ENCODE data around the gene SLC25A13. TPM values are rescaled to one million over a fixed set of nuclear protein-coding genes. Genes with fewer than 3 reads are reported as not detected.

SLC25A13 gene
- total and polyA plus RNA-seq, 9 of the 15 experiments (the other 6 are each of a cell fraction or from before 2014, with no cell fraction given) = 21.4 to 80.2 (median 58.7) TPM

- ChIA-PET POLR2A (interaction anchor here (0.6 to 1.4 kb wide), 2 partner anchors 12 to 38 kb away, joined by 3 read pairs; no protein-coding TSS in a partner anchor), CTCF (ENCODE audit: low intra/inter-chr PET ratio) (no interaction called here)
- Histone ChIP-seq H3K4me3 (no peak overlapping the region), H3K27ac (ENCODE audit: extremely low read depth, low read depth, low read length) (no peak overlapping the region), H3K79me2 (ENCODE audit: control insufficient read depth, insufficient read depth, low read length) (peaks cover 59% of the 10 kb centered on the region), H3K9me1 (ENCODE audit: control insufficient read depth, insufficient read depth, low read length) (no peaks in the 10 kb centered on the region), H3K36me3 (ENCODE audit: control insufficient read depth, insufficient read depth, low read length) (peaks cover 46% of the 10 kb centered on the region), H4K20me1 (replicated peaks; ENCODE audit: control insufficient read depth, insufficient read depth, low read length) (no peaks in the 10 kb centered on the region), H3K9me3 (replicated peaks; ENCODE audit: control insufficient read depth, insufficient read depth, low read depth, low read length) (peaks cover 5% of the 10 kb centered on the region; the same call in 1 of the 2 replicates), H2AFZ (ENCODE audit: low read depth, low read length) (no peak overlapping the region), H3K4me1 (replicated peaks in 1 of 2; ENCODE audit: control insufficient read depth in 2 of 2, insufficient read depth in 2 of 2, low read length in 2 of 2) (peaks cover 11 to 61% of the 10 kb centered on the region in 2 experiments), H3K4me2 (ENCODE audit: insufficient read depth, low read length) (no peak overlapping the region), H3K27me3 (ENCODE audit: control insufficient read depth in 2 of 2, insufficient read depth in 2 of 2, low read length in 2 of 2) (no peaks in the 10 kb centered on the region), H3K9ac (ENCODE audit: insufficient read depth in 1 of 2, low read depth in 2 of 2, low read length in 2 of 2) (no peak overlapping the region)
- in situ Hi-C loops (cut with MboI) (no loop called here), intact Hi-C loops (cut with micrococcal nuclease) (no loop called here)
- TF ChIP-seq RUNX1 (IDR thresholded peaks at IDR 0.05; ENCODE audit: low read depth) (no peak), NCOR1 (IDR thresholded peaks at IDR 0.05) (no peak), FUS (optimal IDR thresholded peaks at IDR 0.05; ENCODE audit: low read depth, low read length) (no peak), CREM (IDR thresholded peaks at IDR 0.05; ENCODE audit: low read depth) (no peak), SIN3B (IDR thresholded peaks at IDR 0.05; ENCODE audit: low read depth) (no peak)
- ATAC-seq (no peak), FAIRE-seq (no peak), DNase-seq (ENCODE audit: extremely low read depth in 1 of 4, low spot score in 3 of 4) (no peak)
- no TSS peak for BruUV-seq (replicated peaks)
- WGBS (ENCODE audit: insufficient coverage, low coverage, missing lambda C conversion rate) = 93% methylated on average over 5 of the region's 5 CpGs
Observed at GRCh38 chr7:96233528-96234154, 88.3 kb downstream of the SLC25A13 start.

DNA sequence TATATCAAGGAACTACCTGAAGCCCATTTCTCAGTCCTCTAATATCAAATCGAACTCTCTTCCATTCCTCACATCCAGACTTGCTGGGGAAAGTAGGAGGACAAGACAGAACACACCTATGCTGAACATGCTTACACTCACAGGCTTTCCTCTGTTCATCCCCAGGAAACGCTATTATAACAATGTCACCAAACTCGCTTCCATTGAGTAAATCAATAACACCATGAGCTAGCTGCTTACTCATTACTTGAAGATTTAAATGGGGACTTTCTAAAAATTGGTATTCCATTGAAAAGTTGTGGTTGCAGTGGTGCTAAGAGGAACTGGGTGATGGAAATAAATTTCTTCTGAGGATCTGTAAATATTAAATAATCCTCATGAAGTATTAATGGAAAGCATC is 88.8 kb downstream of the SLC25A13 start:
- Histone ChIP-seq H3K4me1 (replicated peaks in 1 of 2; ENCODE audit: control insufficient read depth in 2 of 2, insufficient read depth in 2 of 2, low read length in 2 of 2) (peaks cover 11 to 55% of the 10 kb centered on the region in 2 experiments), H4K20me1 (replicated peaks; ENCODE audit: control insufficient read depth, insufficient read depth, low read length) (no peaks in the 10 kb centered on the region), H3K27me3 (ENCODE audit: control insufficient read depth in 2 of 2, insufficient read depth in 2 of 2, low read length in 2 of 2) (no peaks in the 10 kb centered on the region), H3K9me1 (ENCODE audit: control insufficient read depth, insufficient read depth, low read length) (no peaks in the 10 kb centered on the region), H3K9me3 (replicated peaks; ENCODE audit: control insufficient read depth, insufficient read depth, low read depth, low read length) (peaks cover 5% of the 10 kb centered on the region; the same call in 1 of the 2 replicates), H3K27ac (ENCODE audit: extremely low read depth, low read depth, low read length) (peak overlapping the region; percentile 8; the same call in 1 of the 3 replicates), H3K79me2 (ENCODE audit: control insufficient read depth, insufficient read depth, low read length) (peaks cover 53% of the 10 kb centered on the region), H3K36me3 (ENCODE audit: control insufficient read depth, insufficient read depth, low read length) (peaks cover 46% of the 10 kb centered on the region), H3K9ac (ENCODE audit: insufficient read depth in 1 of 2, low read depth in 2 of 2, low read length in 2 of 2) (no peak overlapping the region), H2AFZ (ENCODE audit: low read depth, low read length) (no peak overlapping the region), H3K4me2 (ENCODE audit: insufficient read depth, low read length) (no peak overlapping the region), H3K4me3 (no peak overlapping the region)
- no TSS peak for BruUV-seq (replicated peaks)
- CTCF ChIA-PET (ENCODE audit: low intra/inter-chr PET ratio) = no interaction called here
- ATAC-seq (no peak), FAIRE-seq (no peak), DNase-seq (ENCODE audit: extremely low read depth in 1 of 4, low spot score in 3 of 4) (no peak)
- POLR2A ChIA-PET = no interaction called here
- in situ Hi-C loops (cut with MboI) = no loop called here
- intact Hi-C loops (cut with micrococcal nuclease) = no loop called here
- WGBS (ENCODE audit: insufficient coverage, low coverage, missing lambda C conversion rate) = 80% methylated on average over 3 of the region's 3 CpGs
- TF ChIP-seq TCF7 (IDR thresholded peaks at IDR 0.05; ENCODE audit: borderline replicate concordance) (no peak), KAT2B (IDR thresholded peaks at IDR 0.05; ENCODE audit: low read depth, low read length) (no peak), ESRRB (CRISPR knock-in tag; IDR thresholded peaks at IDR 0.05; ENCODE audit: borderline replicate concordance) (no peak), SIRT6 (IDR thresholded peaks at IDR 0.05; ENCODE audit: low read depth, low read length) (no peak), ZNF282 (CRISPR knock-in tag; IDR thresholded peaks at IDR 0.05) (no peak), POLR2B (IDR thresholded peaks at IDR 0.05; ENCODE audit: low read depth, partially characterized antibody) (no peak)

All from K562 (cell line).